GF-D8 (cell line): ENCODE measurements around the gene FJX1.
A peak's percentile ranks its signal among the peaks of the same experiment; 100 is the strongest.
"Not testable (repeated sequence)": the region's sequence is repeated elsewhere in the genome, so short reads cannot be mapped to it uniquely, and the experiment has no call there.

Experiments
- DNase-seq: peaks from one replicate; lab custom pipeline; 2025; lab: John Stamatoyannopoulos, UW

FJX1 gene

GRCh38 chr11:35633827-35634423 is 15.7 kb downstream of the FJX1 start:
- no peak for DNase-seq

DNA sequence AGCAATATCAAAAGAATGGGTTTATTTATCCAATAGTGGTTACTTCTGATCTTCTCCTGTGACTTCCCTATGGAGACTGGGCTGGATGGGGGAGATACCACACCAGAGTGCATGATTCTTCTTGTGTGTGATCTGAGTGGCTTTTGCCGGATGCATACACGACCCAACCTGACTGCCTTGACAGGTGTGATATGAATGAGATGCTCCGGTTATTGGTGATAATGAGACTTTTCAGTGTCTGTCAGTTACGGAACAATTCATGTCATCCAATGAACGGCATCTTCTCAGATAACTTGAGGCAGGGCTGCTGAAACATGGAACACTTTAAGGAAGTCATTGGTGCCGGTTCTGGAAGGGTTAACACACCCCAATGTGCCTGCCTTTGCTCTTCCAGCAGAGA is 17.7 kb downstream of the FJX1 start:
- DNase-seq: no peak

GRCh38 chr11:35639591-35640179 is 21.4 kb downstream of the FJX1 start:
- no peak for DNase-seq

DNA sequence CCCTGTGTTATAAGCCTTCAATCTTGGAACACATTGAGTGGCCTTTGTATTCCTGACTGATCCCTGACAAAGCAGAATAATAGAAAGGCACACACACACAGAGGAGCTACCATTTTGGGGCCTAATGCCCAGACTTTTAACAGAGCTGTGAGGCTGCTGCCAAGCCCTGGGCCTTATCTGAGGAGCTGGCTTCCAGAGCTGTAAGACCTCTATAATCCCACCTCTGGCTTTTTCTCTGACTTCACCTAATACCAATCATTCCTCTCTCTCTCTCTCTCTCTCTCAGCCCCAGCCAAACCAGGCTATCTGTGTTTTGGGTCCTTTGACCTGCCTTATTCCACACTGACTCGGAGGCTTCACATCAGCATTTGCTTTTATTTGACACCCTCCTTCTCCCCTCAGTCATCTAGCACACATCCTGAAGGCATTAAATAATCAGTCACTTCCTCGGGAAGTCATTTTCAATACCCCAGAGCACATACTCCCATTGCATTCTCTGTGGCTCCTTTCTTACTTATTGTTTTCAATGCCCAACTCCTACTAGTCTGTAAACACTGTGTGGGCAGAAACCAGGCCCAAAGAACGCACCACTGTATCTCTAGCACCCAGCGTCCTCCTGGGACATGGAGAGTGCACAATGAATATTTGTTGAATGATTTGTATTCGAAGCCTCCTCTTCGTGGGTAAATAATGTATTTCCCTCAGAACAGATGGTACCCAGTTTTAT is 23.1 kb downstream of the FJX1 start:
- no peak for DNase-seq

DNA sequence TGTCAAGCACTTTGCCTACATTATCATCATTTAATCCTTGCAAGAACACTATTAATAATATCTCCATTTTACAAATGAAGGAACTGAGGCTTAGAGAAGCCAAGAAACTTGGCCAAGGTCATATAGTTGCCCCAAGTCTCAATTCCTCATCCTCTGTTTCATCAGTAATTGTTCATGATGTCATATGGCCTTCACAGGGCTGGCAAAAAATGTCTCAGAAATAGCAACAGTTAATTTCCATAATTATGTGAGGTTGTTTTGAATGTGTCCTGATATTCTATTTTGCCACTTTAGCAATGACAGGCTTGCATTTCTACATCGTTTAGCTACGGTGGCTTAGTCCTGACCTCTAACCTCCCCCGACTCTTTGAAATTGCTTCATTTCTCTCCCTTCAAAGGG is 23.7 kb downstream of the FJX1 start:
- DNase-seq: no peak

GRCh38 chr11:35647421-35648093 is 29.3 kb downstream of the FJX1 start:
- DNase-seq: no peak

DNA sequence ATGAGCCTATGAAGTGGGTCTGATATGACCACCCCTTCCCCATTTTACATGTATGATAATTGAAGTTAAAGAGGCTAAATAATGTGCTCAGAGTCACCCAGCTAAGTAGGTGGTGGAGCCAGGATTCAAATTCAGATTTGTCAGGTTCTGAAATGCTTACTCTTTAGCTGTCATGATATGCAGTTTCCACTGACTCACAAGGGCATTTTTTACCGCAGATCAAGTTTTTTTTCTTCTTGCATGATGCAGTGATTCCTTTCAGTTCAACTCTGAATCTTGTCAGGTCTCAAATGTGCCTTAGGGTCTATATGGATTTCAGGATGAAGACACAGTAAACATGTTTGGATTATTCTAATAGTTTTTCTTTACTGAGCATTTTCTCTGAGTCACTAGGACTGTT is 31.7 kb downstream of the FJX1 start:
- DNase-seq: no peak

GRCh38 chr11:35650467-35650866 is 32.2 kb downstream of the FJX1 start:
- DNase-seq: no peak

DNA sequence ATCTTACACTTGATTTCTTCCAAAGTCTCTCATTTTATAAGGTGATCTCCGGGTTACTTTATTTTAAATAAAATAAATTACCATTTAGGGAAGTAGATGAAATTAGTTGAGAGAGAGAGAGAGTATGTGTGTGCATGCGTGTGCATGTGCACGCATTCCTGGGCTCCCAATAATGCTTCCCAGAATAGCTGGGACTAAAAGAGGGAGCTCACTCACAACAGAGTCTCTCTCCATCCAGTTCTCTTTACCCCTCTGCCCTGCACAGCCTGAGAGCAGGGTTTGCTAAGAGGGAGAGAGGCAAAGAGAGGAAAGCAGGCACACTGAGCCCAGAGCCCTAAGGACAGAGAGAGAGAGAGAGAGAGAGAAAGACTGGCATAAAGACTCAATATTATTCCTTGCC is 33.0 kb downstream of the FJX1 start:
- DNase-seq: no peak

DNA sequence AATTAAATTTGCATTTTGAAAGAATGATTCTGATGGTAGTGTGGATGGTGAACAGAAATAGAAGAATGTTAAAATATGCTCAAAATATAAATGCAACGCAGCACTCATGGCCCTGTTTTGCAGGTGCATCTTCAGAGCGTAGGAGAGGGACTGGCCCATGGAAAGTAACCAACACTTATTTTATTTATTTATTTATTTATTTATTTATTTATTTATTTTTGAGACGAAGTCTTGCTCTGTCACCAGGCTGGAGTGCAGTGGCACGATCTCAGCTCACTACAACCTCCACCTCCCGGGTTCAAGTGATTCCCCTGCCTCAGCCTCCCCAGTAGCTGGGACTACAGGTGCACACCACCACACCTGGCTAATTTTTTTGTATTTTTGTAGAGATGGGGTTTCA is 34.5 kb downstream of the FJX1 start:
- not testable (repeated sequence) for DNase-seq

- DNase-seq: no peak
Measured at GRCh38 chr11:35654711-35655110, 36.5 kb downstream of the FJX1 start.

GRCh38 chr11:35655254-35655653 is 37.0 kb downstream of the FJX1 start:
- DNase-seq: no peak

DNA sequence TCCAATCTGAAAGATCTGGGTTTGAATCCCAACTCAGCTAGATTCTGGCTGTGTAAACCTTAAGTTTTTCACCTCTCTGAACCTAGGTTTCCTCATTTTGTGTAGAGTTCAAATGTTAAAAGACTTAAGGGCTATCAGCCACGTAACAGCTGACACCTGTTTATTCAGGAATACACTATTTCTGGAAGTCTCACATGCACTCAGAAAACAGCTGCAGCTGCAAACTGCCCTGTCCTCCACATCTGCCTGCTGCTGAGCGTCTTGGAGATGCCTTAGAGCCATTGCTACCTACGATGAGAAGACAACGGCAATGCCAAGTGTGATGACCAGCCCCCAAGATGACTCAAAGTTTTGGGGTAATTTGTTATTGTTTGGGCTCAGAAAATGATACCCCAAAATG is 37.6 kb downstream of the FJX1 start:
- DNase-seq: no peak

GRCh38 chr11:35658020-35658948 is 40.0 kb downstream of the FJX1 start:
- no peak for DNase-seq

- DNase-seq: no peak
Measured at GRCh38 chr11:35661534-35661933, 43.3 kb downstream of the FJX1 start.

- DNase-seq: no peak
Measured at GRCh38 chr11:35662061-35662648, 43.9 kb downstream of the FJX1 start.

DNA sequence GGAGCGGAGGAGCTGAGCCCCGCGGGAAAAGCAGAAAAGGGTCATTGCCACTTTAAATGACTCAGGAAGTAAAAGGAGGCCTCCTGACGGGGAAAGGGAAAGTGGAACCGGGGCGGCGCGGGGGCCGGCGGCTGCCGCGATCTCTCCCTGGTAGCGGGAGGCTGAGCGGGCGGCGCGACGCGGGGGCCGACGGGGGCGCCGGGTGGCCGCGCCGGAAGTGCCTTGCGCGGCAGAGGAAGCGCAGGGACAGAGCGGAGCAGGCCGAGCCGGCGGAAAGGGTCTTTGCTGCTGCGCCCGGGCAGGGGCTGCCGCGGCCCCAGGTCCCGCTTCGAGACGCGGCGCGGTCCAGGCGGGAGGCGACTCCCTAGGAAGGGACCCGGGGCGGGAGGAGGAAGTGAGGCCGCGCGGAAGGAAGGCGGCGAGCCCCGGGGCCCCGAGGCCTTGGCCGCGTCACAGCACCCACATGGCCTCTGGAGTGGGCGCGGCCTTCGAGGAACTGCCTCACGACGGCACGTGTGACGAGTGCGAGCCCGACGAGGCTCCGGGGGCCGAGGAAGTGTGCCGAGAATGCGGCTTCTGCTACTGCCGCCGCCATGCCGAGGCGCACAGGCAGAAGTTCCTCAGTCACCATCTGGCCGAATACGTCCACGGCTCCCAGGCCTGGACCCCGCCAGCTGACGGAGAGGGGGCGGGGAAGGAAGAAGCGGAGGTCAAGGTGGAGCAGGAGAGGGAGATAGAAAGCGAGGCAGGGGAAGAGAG is 44.6 kb downstream of the FJX1 start, which contains the start of gene TRIM44:
Gene TRIM44, plus strand, starts transcription at position 127 of the 759 bp plus-strand sequence. Its CDS starts 337 bp downstream, at position 464.
- peak; percentile 50 for DNase-seq

- no peak for DNase-seq
Measured at GRCh38 chr11:35663408-35663702, 45.1 kb downstream of the FJX1 start.

- no peak for DNase-seq
Measured at GRCh38 chr11:35664977-35665441, 46.7 kb downstream of the FJX1 start.

DNA sequence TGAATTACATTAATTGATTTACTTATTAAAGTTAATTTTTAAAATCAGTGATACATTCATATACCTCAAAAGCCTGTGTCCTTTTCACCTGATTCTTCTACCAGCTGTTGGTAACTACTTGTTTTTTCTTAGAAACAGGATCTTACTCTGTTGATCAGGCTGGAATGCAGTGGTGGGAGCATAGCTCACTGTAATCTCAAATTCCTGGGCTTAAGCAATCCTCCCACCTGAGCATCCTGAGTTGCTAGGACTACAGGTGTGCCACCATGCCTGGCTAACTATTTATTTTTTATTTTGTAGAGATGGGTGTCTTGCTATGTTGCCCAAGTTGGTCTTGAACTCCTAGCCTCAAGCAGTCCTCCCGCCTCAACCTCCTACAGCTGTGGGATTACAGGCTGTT is 49.0 kb downstream of the FJX1 start:
- DNase-seq: no peak

DNA sequence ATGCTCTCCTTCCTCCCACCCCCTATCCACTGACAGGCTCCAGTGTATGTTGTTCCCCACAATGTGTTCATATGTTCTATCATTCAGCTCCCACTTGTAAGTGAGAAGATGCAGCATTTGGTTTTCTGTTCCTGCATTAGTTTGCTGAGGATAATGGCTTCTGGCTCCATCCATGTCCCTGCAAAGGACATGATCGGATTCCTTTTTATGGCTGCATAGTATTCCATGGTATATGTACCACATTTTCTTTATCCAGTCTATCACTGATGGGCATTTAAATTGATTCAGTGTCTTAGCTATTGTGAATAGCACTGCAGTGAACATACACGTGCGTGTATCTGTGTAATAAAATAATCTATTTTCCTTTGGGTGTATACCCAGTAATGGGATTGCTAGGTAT is 50.1 kb downstream of the FJX1 start:
- not testable (repeated sequence) for DNase-seq
